HG03558 (cell line): Measurements from ENCODE around the gene FRY.
A peak's percentile ranks its signal among the peaks of the same experiment; 100 is the strongest.
"Not testable (repeated sequence)": the region's sequence is repeated elsewhere in the genome, so short reads cannot be mapped to it uniquely, and the experiment has no call there.

Experiments used
- ATAC-seq: cut with Tn5 transposase; IDR thresholded peaks from one replicate; pipeline ENCODE4 v1.9.1; 2021; ENCODE audit warnings: moderate number of reproducible peaks; ENCODE audit not compliant: unreplicated experiment; ENCODE audit errors: extremely low read depth

FRY gene

GRCh38 chr13:32039056-32039455, 7.5 kb downstream of the FRY start:
- no peak for ATAC-seq

GRCh38 chr13:32039528-32039927, 8.0 kb downstream of the FRY start:
- ATAC-seq, result no peak

GRCh38 chr13:32040052-32040642, 8.6 kb downstream of the FRY start:
- no peak for ATAC-seq

GRCh38 chr13:32040689-32041088, 9.1 kb downstream of the FRY start:
- no peak for ATAC-seq

DNA sequence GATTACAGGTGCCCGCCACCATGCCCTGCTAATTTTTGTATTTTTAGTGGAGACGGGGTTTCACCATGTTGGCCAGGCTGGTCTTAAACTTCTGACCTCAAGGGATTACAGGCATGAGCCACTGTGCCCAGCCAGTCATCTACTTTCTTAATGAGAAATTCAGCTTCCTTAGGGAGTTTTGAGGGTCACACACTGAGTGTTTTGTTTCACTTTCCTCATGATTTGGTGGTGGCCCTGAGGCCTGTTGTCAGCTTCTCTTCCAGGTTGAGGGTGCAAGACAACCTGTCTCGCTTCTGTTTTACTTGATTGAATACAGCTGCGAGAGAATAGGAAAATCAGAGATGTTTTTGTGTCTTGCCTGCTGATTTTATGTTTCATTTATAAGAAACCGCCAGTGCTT, 9.9 kb downstream of the FRY start:
- peak; percentile 59 for ATAC-seq

GRCh38 chr13:32042551-32042950, 11.0 kb downstream of the FRY start:
- no peak for ATAC-seq

- ATAC-seq, result no peak
Observed at GRCh38 chr13:32044446-32044845, 12.9 kb downstream of the FRY start.

DNA sequence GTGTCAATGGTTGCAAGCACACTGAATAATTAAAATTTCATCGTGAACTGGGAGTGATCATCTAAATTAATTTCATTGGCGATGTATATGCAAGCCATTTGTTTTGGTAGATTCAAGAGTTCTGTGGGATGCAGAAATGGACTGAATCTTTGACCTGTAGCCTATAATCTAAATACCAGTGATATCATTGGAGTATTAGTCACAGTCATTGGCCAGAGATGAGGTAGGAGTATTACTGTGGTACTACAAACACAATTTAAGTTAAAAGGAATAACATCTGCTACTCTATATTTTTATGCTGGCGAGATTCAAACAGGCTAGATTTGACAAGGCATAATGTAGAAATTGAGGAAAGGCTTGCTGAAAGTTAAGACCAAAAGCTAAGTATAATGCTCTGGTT, 14.0 kb downstream of the FRY start:
- no peak for ATAC-seq

DNA sequence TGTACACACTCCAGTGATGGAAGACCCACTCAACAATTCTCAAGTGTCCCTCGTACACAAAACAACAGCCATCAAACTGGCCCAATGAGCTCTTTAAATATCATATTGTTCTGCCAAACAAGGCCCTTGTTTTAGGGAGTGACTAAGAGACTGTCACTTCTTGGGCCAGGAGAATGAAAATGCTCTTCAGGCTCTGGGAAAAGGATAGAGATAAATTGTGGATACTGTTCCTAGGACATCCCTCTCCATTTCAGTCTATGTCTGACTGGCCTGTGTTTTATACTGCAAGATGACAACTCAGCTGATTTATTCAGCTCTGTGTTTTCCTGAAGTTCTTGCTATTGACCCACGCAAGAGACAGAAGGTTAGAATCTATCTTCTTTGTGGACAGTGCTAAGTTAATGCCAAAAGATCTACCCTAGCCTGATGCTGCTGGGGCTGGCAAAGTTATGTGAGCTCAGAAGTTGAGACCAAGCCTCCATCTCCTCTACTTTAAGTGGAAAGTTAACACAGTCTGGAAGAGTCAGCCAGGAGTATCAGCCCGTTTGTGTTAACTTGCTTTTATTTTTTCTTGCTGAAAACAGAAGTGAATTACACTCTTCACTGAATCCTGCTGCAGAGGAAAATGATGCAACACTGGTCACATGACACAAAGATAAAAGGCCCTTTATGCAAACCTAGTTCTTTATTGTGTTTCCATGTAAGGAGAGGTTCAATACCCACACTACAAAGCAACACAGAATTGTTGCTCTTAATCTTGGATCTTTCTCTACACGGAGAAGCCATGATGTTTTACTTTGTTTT, 14.6 kb downstream of the FRY start:
- no peak for ATAC-seq

DNA sequence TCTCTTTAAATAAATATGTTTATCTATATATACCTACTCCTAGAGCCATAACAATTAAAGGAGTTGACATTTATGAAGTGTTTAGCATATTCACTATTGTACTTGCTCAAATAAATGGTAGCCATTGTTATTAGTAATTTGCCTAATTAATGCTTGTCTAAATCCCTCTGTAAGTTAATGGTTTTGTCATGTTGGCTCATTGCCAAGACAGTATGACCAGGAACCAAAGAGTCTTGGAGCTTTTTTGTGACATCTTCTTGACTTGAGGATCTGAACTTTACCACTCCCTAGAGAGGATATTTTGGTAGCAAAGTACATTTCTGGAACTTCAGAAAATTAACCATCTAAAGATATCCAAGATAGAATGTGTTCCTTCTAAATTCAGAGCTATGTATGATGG, 15.5 kb downstream of the FRY start:
- ATAC-seq, result no peak

DNA sequence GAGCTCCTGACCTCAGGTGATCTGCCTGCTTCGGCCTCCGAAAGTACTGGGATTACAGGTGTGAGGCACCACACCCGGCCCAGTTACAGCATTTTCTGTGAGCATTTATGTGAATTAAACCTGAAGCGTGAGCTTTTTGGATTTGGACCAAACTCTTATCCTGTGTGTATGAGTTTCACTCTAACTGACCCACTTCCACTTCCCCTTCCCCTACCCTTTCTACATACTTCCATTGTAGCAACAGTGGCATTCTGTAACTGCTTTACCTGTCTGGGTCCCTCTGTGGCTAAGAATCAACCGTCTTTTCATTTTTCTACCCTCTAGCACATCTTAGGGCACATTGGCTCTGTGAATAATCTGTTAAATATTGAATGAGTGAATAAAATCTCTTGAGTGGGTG, 16.2 kb downstream of the FRY start:
- ATAC-seq, result no peak

- no peak for ATAC-seq
Observed at GRCh38 chr13:32048816-32049215, 17.2 kb downstream of the FRY start.

DNA sequence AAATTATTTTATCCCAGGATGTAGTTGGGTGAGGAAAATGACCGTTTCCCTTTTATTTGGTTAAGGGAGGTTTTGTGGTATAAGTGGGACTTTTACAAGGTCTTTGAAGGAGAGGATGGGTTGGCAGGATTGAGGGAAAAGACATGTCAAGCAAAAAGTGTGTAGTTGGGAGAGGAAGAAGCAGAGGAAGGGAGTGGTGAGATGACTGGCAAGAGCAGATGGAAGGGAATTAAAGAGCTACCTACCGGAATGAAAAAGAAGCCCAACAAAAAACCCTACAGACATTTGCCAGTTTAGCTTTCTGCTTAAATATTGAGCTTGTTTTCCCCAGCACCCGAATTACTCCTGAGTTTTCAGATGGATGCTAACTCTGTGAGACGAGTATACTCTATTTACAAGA, 19.6 kb downstream of the FRY start:
- ATAC-seq, result no peak

- no peak for ATAC-seq
Observed at GRCh38 chr13:32056316-32056715, 24.7 kb downstream of the FRY start.

- ATAC-seq, result not testable (repeated sequence)
Observed at GRCh38 chr13:32057325-32057724, 25.8 kb downstream of the FRY start.

- no peak for ATAC-seq
Observed at GRCh38 chr13:32059511-32059984, 28.0 kb downstream of the FRY start.

DNA sequence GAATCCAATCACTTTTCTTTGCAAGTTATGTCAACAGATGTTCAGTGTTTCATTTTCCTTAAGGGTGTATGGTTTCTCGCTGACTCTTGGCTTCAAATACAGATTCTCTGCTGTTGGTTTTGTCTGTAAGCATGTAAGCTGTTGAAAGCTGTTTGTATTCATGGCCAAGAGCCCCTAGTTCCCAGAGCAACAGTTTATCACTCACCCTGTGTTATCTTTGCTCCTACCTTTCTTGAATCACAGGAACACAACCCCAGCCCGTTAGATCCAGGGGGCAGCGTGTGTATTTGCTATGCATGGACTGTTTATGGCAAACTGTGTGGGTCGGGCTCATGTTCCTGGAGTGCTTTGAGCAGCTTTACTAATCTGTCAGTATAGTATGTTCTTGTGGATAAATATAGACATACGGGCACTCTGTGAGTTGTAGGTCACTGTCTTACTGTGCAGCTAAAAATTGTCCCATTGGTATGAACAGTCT, 28.9 kb downstream of the FRY start:
- ATAC-seq, result no peak

DNA sequence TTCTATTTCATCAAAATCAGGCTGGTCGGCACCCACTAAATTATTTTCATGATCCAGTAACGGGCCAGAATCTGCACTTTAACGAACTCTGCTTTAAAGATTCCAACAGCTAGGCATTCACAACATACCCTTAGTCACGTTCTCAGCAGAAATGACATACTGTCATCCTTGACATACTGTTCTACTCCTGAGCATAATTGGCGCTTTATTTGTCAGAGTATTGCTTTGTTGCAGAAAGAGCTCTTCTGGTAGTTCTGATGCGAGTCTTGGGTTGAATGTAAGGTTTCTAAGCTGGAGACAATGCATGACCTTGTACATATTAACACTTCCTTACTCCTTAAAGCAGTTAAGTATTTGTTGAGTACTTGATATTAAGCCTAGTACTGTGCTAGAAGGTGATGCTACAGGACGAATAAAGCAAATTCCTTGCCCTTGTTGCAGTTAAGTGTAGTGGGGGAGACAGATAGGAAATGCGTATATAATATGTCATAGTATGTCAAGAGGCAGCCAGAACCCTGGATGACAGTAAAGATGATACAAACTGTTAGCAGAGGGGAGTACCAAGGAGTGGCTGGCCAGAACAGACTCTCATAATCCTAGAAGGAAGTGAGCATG, 32.2 kb downstream of the FRY start:
- no peak for ATAC-seq

GRCh38 chr13:32067149-32067961, 35.8 kb downstream of the FRY start:
- ATAC-seq, result no peak

DNA sequence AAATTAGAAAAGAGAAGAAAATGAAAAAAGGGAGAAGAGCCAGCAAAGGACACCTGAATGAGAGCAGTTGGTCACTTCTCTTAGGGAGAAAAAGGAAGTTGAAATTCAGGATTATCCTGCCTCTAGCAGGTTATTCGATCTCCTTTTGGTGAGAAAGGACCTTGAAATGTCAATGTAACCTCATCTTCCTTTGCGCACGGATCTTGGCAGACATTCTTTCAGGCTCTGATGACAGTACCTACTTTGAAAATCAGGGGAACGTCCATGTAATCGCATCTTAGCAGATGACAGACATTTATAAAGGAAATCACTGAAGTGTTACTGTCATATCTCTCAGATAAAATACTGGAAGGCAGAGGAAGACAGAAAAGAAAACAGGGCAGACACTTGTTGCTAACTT, 36.7 kb downstream of the FRY start:
- ATAC-seq, result no peak
